Measurements from ENCODE around the gene PPDPF. TPM values are rescaled to one million over a fixed set of nuclear protein-coding genes. Genes with fewer than 3 reads are reported as not detected.
A peak's percentile ranks its signal among the peaks of the same experiment; 100 is the strongest.

The PPDPF gene
- total and polyA plus RNA-seq, 2 donors (not counting 1 experiment from before 2014, with no cell fraction given): 93.5 to 162 TPM

- Mint-ChIP-seq H3K4me1 (peaks cover 45% of the 10 kb centered on the region), H3K27me3 (no peaks in the 10 kb centered on the region), H3K27ac (peak within 1 kb of the TSS; percentile 92), H3K9me3 (ENCODE audit: insufficient read depth) (no peaks in the 10 kb centered on the region), H3K4me3 (peak within 1 kb of the TSS; percentile 86)
- POLR2A ChIA-PET: interaction anchor here (1.1 to 2.6 kb wide), 6 partner anchors 11 to 88 kb away, joined by 3 to 16 read pairs (median 7); no protein-coding TSS in a partner anchor
- peak within 1 kb of the TSS; percentile 92 for H3K4me2 ChIP-seq (replicated peaks; ENCODE audit: low read depth, low read length, poor library complexity, severe bottlenecking)
- peaks cover 7% of the 10 kb centered on the region for H4K20me1 ChIP-seq (ENCODE audit: control insufficient read depth, insufficient read depth, low read length, poor library complexity, severe bottlenecking)
- peak within 1 kb of the TSS; percentile 79 to 88 for H3K27ac ChIP-seq (ENCODE audit: low read length in 2 of 2)
- peak within 1 kb of the TSS; percentile 7 to 89 (median 75) for H3K4me3 ChIP-seq (ENCODE audit: control extremely low read depth in 1 of 5, extremely low read depth in 1 of 5, insufficient read depth in 1 of 5, low read depth in 2 of 5, low read length in 4 of 5)
- H3K27me3 ChIP-seq (replicated peaks in 1 of 4; ENCODE audit: control extremely low read depth in 1 of 4, control insufficient read depth in 3 of 4, insufficient read depth in 4 of 4, low read length in 3 of 4): peaks cover 0 to 4% (median 0%) of the 10 kb centered on the region in 4 experiments
- no peak for DNase-seq
- intact Hi-C loops (cut with micrococcal nuclease): loop anchor here (1.0 to 2.0 kb wide), 6 partner anchors 12 to 88 kb away; partner anchors contain the start of genes HELZ2 and PPDPF
- TF ChIP-seq EZH2 (IDR thresholded peaks at IDR 0.05; ENCODE audit: borderline replicate concordance, insufficient read depth, low read depth, low read length, poor library complexity, severe bottlenecking) (no peak), CTCF (IDR thresholded peaks at IDR 0.05) (no peak)
- peak within 1 kb of the TSS; percentile 31 for H2AFZ ChIP-seq (ENCODE audit: insufficient read depth, low read depth, low read length, poor library complexity, severe bottlenecking)
- peaks cover 0 to 3% of the 10 kb centered on the region in 2 experiments for H3K36me3 ChIP-seq (replicated peaks in 1 of 2; ENCODE audit: control extremely low read depth in 1 of 2, control insufficient read depth in 1 of 2, extremely low read depth in 1 of 2, insufficient read depth in 2 of 2, low read length in 1 of 2)
- ATAC-seq (ENCODE audit: low read depth): peak; percentile 32
- H3K4me1 ChIP-seq (ENCODE audit: control insufficient read depth in 2 of 2, insufficient read depth in 2 of 2, low read length in 2 of 2): peaks cover 32 to 45% of the 10 kb centered on the region in 2 donors
- peak within 1 kb of the TSS; percentile 77 for H3K9ac ChIP-seq (ENCODE audit: low read length)
- no peaks in the 10 kb centered on the region for H3K79me2 ChIP-seq (ENCODE audit: control insufficient read depth, insufficient read depth, low read length)
- H3K9me3 ChIP-seq (ENCODE audit: control extremely low read depth in 1 of 3, control insufficient read depth in 2 of 3, insufficient read depth in 1 of 3, low read length in 2 of 3): peaks cover 0 to 11% (median 0%) of the 10 kb centered on the region in 3 donors
- CTCF ChIA-PET: interaction anchor here (1.0 to 2.5 kb wide), 3 partner anchors 14 to 88 kb away, joined by 4 to 16 read pairs (median 7); partner anchors contain the start of gene PTK6
- whole genome bisulfite sequencing (ENCODE audit: insufficient coverage): under 1% methylated on average over 26 of the region's 34 CpGs
These were observed 33.3 kb downstream of the PPDPF start, which contains the start of gene FNDC11 for GRCh38 chr20:63553933-63554290. FNDC11 (plus strand) TSS chr20:63554159; CDS start chr20:63555664, 1,505 bp downstream.

Data from B cell (primary cell).